Mesangial cell (primary cell): ENCODE results near the gene IGF2. TPM values are rescaled to one million over a fixed set of nuclear protein-coding genes. Genes with fewer than 3 reads are reported as not detected.

Experiments used
- total RNA-seq: library from RNA; depleted of rRNA; stranded (reverse); fragments of >200 nt; gene quantifications from 2 replicates; pipeline ENCODE4 v1.2.3, GENCODE V29; 2015

The IGF2 gene
- 24.9 and 59.1 TPM in 2 replicates for total RNA-seq

GRCh38 chr11:2139123-2139521, at the start of gene IGF2:
IGF2 (minus strand) TSS chr11:2139389; CDS start chr11:2135523, 3,866 bp downstream.

GRCh38 chr11:2171591-2172003, 32.4 kb upstream of the IGF2 start, which contains the start of gene TH:
TH (minus strand) TSS chr11:2171815; CDS start chr11:2171786, 29 bp downstream.

GRCh38 chr11:2160736-2161259, 21.6 kb upstream of the IGF2 start, which contains the start of gene INS:
INS (minus strand) TSS chr11:2161209; CDS start chr11:2160971, 238 bp downstream.

Other genes starting within 250 kb of the IGF2 start
- not detected in 2 replicates for gene PRR33, start 247.5 kb downstream of the IGF2 start, total RNA-seq
- not detected in 2 replicates for gene TNNT3, start 219.7 kb downstream of the IGF2 start, total RNA-seq
- gene MRPL23, start 192.1 kb downstream of the IGF2 start, total RNA-seq: 210 and 261 TPM in 2 replicates
- gene H19, start 141.5 kb downstream of the IGF2 start, total RNA-seq: 16.5 and 607 TPM in 2 replicates
- gene INS, start 21.8 kb upstream of the IGF2 start, total RNA-seq: not detected in 2 replicates
- 1.6 and 7.1 TPM in 2 replicates for gene TH, start 32.4 kb upstream of the IGF2 start, total RNA-seq
- not detected in 2 replicates for gene ASCL2, start 131.2 kb upstream of the IGF2 start, total RNA-seq
- not detected in 2 replicates for gene C11orf21, start 162.5 kb upstream of the IGF2 start, total RNA-seq
- not detected in 2 replicates for gene TSPAN32, start 162.6 kb upstream of the IGF2 start, total RNA-seq
- gene CD81, start 237.9 kb upstream of the IGF2 start, total RNA-seq: 210 and 398 TPM in 2 replicates